Activated T-cell treated with anti-CD3 and anti-CD28 coated beads, Interleukin-2, amount 50 U/mL, for 72 hours (primary cell): ENCODE results near the gene MMP19. TPM values are rescaled to one million over a fixed set of nuclear protein-coding genes. Genes with fewer than 3 reads are reported as not detected.
"Not testable (repeated sequence)": the region's sequence is repeated elsewhere in the genome, so short reads cannot be mapped to it uniquely, and the experiment has no call there.

Experiments
- ATAC-seq, 2 donors: fragments of 150-1000 bp; cut with Tn5 transposase; replicated peaks in 1 of 2; 2 replicates each; pipeline ENCODE4 v1.10.0; 2021; ENCODE audit warnings: moderate library complexity in 2 of 2, mild to moderate bottlenecking in 1 of 2
- DNase-seq, 2 donors: peaks; one replicate each; pipeline ENCODE4 v3.0.0; 2021 to 2022; ENCODE audit warnings: mixed read lengths in 1 of 2
- H3K27ac Mint-ChIP-seq: one replicate; pipeline ENCODE4 v1.8.0; 2022; ENCODE audit warnings: mild to moderate bottlenecking, moderate library complexity, mixed read lengths
- H3K27me3 Mint-ChIP-seq: one replicate; pipeline ENCODE4 v1.8.0; 2022; ENCODE audit warnings: low read depth, mixed read lengths
- H3K36me3 Mint-ChIP-seq, 2 donors: one replicate each; pipeline ENCODE4 v1.8.0; 2022; ENCODE audit warnings: mixed read lengths in 2 of 2, mild to moderate bottlenecking in 1 of 2; ENCODE audit not compliant: insufficient read depth in 2 of 2
- H3K4me1 Mint-ChIP-seq: one replicate; pipeline ENCODE4 v1.8.0; 2022; ENCODE audit warnings: low read depth, mixed read lengths
- H3K4me3 Mint-ChIP-seq, 2 donors: one replicate each; pipeline ENCODE4 v1.8.0; 2022; ENCODE audit warnings: mild to moderate bottlenecking in 2 of 2, mixed read lengths in 2 of 2, moderate library complexity in 2 of 2
- H3K9me3 Mint-ChIP-seq, 2 donors: one replicate each; pipeline ENCODE4 v1.8.0; 2022; ENCODE audit warnings: mixed read lengths in 2 of 2
- total RNA-seq, 2 donors: library from RNA; stranded (reverse); gene quantifications; one replicate each; pipeline ENCODE4 v1.2.3, GENCODE V29; 2022

The MMP19 gene, protein sequence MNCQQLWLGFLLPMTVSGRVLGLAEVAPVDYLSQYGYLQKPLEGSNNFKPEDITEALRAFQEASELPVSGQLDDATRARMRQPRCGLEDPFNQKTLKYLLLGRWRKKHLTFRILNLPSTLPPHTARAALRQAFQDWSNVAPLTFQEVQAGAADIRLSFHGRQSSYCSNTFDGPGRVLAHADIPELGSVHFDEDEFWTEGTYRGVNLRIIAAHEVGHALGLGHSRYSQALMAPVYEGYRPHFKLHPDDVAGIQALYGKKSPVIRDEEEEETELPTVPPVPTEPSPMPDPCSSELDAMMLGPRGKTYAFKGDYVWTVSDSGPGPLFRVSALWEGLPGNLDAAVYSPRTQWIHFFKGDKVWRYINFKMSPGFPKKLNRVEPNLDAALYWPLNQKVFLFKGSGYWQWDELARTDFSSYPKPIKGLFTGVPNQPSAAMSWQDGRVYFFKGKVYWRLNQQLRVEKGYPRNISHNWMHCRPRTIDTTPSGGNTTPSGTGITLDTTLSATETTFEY
- total RNA-seq, result under 1 TPM; 0.41 to 0.81 TPM

DNA sequence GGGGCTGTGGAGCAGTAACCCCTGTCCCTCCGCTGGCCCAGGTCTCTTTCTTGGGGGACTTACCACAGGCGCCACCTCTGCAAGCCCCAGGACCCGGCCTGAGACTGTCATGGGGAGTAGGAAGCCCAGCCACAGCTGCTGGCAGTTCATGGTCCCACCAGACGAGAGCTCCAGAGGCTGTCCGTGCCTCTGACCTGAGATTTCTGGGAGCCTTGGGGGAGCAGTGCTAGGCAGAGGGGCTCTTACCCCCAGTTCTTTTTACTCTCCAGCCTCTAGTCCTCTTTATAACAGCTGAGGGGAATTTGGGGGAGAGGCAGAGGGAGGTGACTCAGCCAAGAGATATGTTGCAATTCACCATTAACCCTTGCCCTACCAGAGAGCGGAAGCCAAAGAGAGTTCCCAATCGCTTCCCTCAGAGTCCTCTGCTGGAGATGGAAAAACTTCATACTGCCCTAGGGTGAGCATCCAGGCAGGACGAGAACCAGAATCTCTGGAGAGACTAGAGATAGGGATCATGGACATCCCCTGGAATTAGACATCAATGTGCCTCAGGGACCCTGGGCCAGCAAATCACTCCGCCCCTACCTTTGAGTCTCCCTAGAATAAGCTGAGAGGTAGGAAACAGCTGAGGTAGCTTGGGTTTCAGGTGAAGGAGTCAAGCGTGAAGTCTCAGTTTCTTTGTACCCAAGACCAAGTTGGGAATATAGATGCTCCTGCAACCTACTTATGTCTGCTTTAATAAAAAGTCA lies at the start of gene MMP19:
Gene MMP19, minus strand, starts transcription at position 256 of the 749 bp plus-strand sequence. Its CDS starts 106 bp downstream, at position 150.
- no peaks in the 10 kb centered on the region for H3K27me3 Mint-ChIP-seq
- ATAC-seq (no peak), DNase-seq (no peak)
- H3K4me3 Mint-ChIP-seq, result no peak within 1 kb of the TSS
- peak within 1 kb of the TSS; percentile 14 for H3K27ac Mint-ChIP-seq
- H3K9me3 Mint-ChIP-seq, result no peaks in the 10 kb centered on the region
- H3K4me1 Mint-ChIP-seq, result peaks cover 13% of the 10 kb centered on the region
- no peaks in the 10 kb centered on the region for H3K36me3 Mint-ChIP-seq

DNA sequence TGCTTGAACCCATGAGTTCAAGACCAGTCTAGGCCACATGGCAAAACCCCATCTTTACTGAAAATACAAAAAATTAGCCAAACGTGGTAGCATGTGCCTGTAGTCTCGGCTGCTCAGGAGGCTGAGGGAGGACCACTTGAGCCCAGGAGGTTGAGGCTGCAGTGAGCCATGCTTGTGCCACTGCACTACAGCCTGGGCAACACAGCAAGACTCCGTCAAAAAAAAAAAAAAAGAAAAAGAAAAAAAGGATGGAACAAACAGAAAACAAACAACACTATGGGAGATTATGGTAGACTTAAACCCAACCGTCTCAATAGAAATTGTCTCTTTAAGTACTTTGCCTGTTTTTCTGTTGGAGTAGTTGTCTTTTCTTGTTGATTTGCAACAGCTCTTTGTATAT lies 48.6 kb upstream of the MMP19 start:
- Mint-ChIP-seq H3K4me3 (no peak overlapping the region), H3K9me3 (no peaks in the 10 kb centered on the region), H3K27ac (no peak overlapping the region), H3K36me3 (no peaks in the 10 kb centered on the region), H3K4me1 (no peaks in the 10 kb centered on the region), H3K27me3 (no peaks in the 10 kb centered on the region)
- ATAC-seq (no peak), DNase-seq (no peak)

DNA sequence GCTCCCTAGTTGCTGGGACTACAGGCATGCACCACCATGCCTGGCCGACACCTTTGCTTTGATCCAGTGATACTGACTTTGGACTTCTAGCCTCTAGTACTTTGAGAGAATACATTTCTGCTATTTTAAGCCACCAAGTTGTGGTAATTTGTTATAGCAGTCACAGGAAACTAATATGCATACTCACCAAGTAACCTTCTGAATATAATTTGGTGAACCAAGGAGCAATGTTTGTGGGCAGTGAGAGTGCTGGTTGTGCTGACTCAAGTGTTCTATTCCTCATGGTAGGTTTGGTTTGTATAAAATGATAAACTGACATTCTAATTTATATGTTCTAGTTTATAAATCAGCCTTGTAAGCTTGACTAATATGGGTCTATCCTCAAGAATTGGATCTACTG lies 42.4 kb upstream of the MMP19 start:
- no peak for DNase-seq
- Mint-ChIP-seq H3K4me1 (peaks cover 15% of the 10 kb centered on the region), H3K27me3 (no peaks in the 10 kb centered on the region), H3K9me3 (no peaks in the 10 kb centered on the region), H3K36me3 (no peaks in the 10 kb centered on the region), H3K27ac (no peak overlapping the region), H3K4me3 (no peak overlapping the region)
- peak; percentile 25 to 62 for ATAC-seq

DNA sequence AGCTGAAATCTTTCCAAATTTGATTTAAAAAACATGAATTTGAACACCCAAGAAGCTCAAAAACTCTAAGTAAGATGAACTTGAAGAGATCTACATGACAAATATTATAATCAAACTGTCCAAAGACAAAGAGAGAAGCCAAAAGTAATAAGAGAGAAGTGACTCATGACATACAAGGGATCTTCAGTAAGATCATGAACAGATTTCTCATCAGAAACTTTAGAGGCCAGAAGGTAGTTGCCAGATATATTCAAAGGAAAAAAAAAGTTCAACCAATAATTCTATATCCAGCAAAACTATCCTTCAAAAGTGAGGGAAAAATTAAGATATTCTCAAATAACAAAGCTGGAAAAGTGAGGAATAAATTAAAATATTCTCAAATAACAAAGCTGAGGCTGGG lies 35.1 kb upstream of the MMP19 start:
- Mint-ChIP-seq H3K27me3 (no peaks in the 10 kb centered on the region), H3K4me1 (peaks cover 17% of the 10 kb centered on the region), H3K27ac (no peak overlapping the region), H3K4me3 (no peak overlapping the region), H3K9me3 (peaks cover 8% of the 10 kb centered on the region in 2 donors), H3K36me3 (peaks cover 7 to 14% of the 10 kb centered on the region in 2 donors)
- ATAC-seq (no peak), DNase-seq (no peak)

DNA sequence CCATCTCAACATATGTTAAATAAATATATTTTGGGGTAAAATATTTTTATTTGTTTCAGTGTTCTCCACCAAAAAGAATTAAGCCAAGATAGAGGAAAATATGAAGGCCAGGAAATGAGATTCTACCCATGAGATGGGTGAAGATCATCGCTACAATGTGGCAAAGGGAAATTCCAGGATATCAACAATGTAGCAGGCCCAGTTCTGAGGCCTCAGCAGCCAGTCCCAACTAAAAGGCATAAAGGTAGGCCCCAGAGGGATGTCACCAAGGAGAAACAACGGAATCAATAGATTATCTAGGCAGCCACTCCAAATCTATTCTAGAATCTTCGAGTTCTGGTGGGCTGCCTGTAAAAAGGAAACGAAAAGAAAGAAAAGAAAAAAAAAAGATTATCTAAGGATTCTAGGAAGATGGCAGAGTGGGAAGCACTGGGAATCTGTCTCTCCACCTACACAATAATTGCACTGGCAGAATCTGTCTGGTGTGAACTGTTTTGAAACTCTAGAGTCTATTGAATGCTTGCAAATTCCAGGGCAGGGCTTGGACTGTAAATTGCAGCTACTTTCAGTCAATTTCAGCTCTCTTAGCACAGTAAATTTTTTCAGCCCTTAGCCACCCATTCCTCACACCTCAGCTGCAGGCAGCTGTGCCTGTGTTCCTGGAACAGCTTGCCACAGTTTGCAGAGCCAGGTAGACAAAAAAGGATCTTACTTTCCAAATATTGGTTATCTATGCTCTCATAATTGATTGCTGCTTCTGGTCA lies 33.1 kb upstream of the MMP19 start:
- Mint-ChIP-seq H3K4me1 (peaks cover 10% of the 10 kb centered on the region), H3K36me3 (peaks cover 7 to 14% of the 10 kb centered on the region in 2 donors), H3K9me3 (peaks cover 8% of the 10 kb centered on the region in 2 donors), H3K27ac (no peak overlapping the region), H3K27me3 (no peaks in the 10 kb centered on the region), H3K4me3 (no peak overlapping the region)
- DNase-seq (no peak), ATAC-seq (no peak)

DNA sequence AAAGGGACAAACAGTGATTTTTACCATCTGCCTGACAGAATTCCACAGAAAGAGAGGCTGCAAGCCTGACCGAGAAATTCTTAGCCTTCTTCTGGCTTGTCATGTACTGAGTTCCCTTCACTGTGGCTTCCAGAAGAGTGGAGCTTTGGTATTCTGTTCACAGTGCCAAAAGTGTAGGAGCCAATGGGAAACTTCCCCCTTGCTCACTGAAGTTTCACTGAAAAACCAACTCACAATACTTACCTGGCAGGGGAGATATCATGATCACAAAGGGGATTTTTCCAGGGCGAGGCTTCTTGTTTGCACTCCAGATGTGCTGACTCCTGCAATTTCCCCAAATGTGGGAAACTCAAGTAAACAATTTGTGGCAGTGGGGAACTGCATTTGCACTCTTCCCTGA lies 31.7 kb upstream of the MMP19 start:
- no peak for DNase-seq
- peaks cover 8% of the 10 kb centered on the region in 2 donors for H3K9me3 Mint-ChIP-seq
- H3K27me3 Mint-ChIP-seq, result no peaks in the 10 kb centered on the region
- no peak overlapping the region for H3K27ac Mint-ChIP-seq
- peaks cover 7 to 14% of the 10 kb centered on the region in 2 donors for H3K36me3 Mint-ChIP-seq
- no peak overlapping the region for H3K4me3 Mint-ChIP-seq
- no peaks in the 10 kb centered on the region for H3K4me1 Mint-ChIP-seq
- ATAC-seq, result no peak

DNA sequence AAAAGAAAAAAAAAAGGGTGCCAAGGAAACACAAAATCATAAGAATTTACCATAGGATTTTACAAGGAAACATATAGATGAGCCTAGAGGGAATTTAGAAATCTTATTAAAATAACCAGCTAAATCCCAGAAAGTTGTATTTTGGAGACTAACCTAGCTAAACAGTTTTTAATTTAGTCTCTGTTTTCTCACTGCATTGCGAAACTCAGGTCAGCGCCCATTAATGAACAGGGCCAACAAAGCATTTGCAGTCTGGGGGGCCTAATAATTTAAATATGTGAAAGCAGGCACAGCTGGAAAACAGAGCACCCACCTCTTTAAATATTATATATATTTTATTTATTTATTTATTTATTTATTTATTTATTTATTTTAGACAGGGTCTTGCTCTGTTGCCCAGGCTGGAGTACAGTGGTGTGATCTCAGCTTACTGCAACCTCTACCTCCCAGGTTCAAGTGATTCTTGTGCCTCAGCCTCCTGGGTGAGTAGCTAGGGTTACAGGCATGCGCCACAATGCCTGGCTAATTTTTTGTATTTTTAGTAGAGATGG lies 23.8 kb upstream of the MMP19 start:
- not testable (repeated sequence) for H3K4me3 Mint-ChIP-seq, H3K27ac Mint-ChIP-seq, H3K9me3 Mint-ChIP-seq, ATAC-seq, DNase-seq, H3K36me3 Mint-ChIP-seq, H3K4me1 Mint-ChIP-seq, H3K27me3 Mint-ChIP-seq

DNA sequence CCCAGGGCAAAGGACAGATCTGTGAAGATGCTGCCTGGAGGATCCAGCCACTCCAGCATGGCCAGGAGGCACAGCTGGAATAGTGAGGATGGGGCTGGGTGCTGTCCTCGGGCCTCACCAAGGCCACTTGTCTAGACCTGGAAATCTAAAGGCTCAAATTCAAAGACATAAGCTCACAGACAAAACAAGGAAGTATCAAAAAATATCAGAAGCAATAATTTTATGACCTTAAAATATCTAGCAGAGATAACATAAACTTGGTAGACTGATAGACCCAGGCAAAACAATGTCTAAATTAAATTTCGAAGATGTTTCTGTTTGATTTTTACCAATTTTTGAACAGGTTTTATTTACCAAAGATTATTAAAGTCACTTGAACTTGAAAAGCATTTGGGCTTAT lies 22.6 kb upstream of the MMP19 start:
- H3K27ac Mint-ChIP-seq, result no peak overlapping the region

DNA sequence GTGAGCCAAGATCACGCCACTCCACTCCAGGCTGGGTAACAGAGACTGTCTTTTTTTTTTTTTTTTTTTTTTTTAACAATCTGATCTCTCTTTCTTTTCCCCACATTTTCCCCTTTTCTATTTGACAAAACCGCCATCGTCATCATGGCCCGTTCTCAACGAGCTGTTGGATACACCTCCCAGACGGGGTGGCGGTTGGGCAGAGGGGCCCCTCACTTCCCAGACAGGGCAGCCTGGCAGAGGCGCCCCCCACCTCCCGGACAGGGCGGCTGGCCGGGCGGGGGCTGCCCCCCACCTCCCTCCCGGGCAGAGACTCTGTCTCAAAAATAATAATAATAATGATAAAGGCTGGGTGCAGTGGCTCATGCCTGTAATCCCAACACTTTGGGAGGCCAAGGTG lies 20.2 kb upstream of the MMP19 start:
- H3K4me3 Mint-ChIP-seq, H3K36me3 Mint-ChIP-seq, H3K27ac Mint-ChIP-seq, H3K27me3 Mint-ChIP-seq, ATAC-seq, H3K4me1 Mint-ChIP-seq, H3K9me3 Mint-ChIP-seq, DNase-seq: not testable (repeated sequence)

More for the DNA sequence above, 22.6 kb upstream of the MMP19 start:
- H3K27me3 Mint-ChIP-seq, result no peaks in the 10 kb centered on the region
- H3K36me3 Mint-ChIP-seq, result peaks cover 0 to 2% of the 10 kb centered on the region in 2 donors
- H3K4me3 Mint-ChIP-seq, result no peak overlapping the region
- DNase-seq (no peak), ATAC-seq (no peak)
- H3K9me3 Mint-ChIP-seq, result peaks cover 3 to 4% of the 10 kb centered on the region in 2 donors
- H3K4me1 Mint-ChIP-seq, result no peaks in the 10 kb centered on the region

DNA sequence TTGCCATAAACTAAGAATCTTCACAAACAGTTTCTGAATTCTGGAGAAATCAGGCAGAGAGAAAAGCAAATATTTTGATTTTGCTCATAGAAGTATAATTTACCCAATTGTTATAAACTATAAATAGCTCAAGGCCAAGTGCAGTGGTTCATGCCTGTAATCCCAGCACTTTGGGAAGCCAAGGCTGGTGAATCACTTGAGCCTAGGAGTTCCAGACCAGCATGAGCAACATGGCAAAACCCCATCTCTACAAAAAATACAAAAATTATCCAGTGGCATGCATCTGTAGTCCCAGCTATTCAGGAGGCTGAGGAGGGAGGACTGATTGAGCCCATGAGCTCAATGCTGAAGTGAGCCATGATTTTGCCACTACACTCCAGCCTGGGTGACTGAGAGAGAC lies 19.6 kb upstream of the MMP19 start:
- Mint-ChIP-seq H3K4me3 (no peak overlapping the region), H3K9me3 (peaks cover 3 to 4% of the 10 kb centered on the region in 2 donors), H3K27ac (no peak overlapping the region), H3K36me3 (peaks cover 0 to 2% of the 10 kb centered on the region in 2 donors), H3K27me3 (no peaks in the 10 kb centered on the region), H3K4me1 (no peaks in the 10 kb centered on the region)
- DNase-seq (no peak), ATAC-seq (no peak)

DNA sequence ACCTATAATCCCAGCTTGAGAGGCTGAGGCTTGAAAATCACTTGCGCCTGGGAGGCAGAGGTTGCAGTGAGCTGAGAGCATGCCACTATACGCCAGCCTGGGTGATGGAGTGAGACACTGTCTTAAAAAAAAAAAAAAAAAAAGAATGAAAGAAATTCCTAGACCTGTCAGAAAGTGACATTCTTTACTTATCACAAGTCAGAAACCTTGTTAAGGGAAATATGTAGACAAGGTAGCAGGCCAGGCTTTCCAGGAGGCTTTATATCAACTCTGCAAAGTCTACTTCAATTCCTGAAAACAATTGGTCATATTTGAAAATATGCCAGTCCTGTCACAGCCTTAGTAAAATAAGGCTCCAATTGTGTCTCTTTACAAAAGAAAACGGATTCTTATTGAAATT lies 19.1 kb upstream of the MMP19 start:
- Mint-ChIP-seq H3K27me3 (no peaks in the 10 kb centered on the region), H3K36me3 (peaks cover 0 to 2% of the 10 kb centered on the region in 2 donors), H3K27ac (no peak overlapping the region)

DNA sequence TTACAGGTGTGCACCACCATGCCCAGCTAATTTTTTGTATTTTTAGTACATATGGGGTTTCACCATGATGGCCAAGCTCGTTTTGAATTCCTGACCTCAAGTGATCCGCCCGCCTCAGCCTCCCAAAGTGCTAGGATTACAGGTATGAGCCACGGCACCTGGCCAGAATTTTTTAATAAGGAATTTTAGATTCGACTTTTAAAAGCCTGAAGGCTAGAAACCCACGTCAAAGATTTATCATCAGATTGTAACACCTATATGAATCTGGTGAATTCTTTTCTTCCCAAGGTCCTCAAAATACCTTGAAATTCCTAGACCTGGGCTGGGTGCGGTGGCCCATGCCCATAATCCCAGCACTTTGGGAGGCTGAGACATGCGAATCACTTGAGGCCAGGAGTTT lies 18.7 kb upstream of the MMP19 start:
- Mint-ChIP-seq H3K27me3 (no peaks in the 10 kb centered on the region), H3K27ac (no peak overlapping the region)
- DNase-seq, result no peak

More for the DNA sequence above, 19.1 kb upstream of the MMP19 start:
- Mint-ChIP-seq H3K4me1 (no peaks in the 10 kb centered on the region), H3K9me3 (peaks cover 3 to 4% of the 10 kb centered on the region in 2 donors), H3K4me3 (no peak overlapping the region)
- ATAC-seq, result no peak
- DNase-seq, result no peak

More for the DNA sequence above, 18.7 kb upstream of the MMP19 start:
- Mint-ChIP-seq H3K9me3 (peaks cover 3 to 4% of the 10 kb centered on the region in 2 donors), H3K4me3 (no peak overlapping the region), H3K36me3 (peaks cover 0 to 2% of the 10 kb centered on the region in 2 donors), H3K4me1 (no peaks in the 10 kb centered on the region)
- ATAC-seq, result no peak
